ENCODE results near the gene ARHGEF37. TPM values are rescaled to one million over a fixed set of nuclear protein-coding genes. Genes with fewer than 3 reads are reported as not detected.
"Not testable (repeated sequence)": the region's sequence is repeated elsewhere in the genome, so short reads cannot be mapped to it uniquely, and the experiment has no call there.

ARHGEF37 gene
- total RNA-seq, 1 experiment from 2014 or later: 17.0 TPM

GRCh38 chr5:149552553-149553160, 28.6 kb upstream of the ARHGEF37 start:
- no peaks in the 10 kb centered on the region for H3K9me3 ChIP-seq (ENCODE audit: low read length)
- peaks cover 36% of the 10 kb centered on the region for H3K79me2 ChIP-seq (ENCODE audit: low read length)
- no peak overlapping the region for H2AFZ ChIP-seq (ENCODE audit: low read length)
- H3K27me3 ChIP-seq (ENCODE audit: low read length): no peaks in the 10 kb centered on the region
- peak overlapping the region; percentile 90 for H3K4me2 ChIP-seq (ENCODE audit: low read depth, low read length, poor library complexity, severe bottlenecking)
- no peaks in the 10 kb centered on the region for H3K9me2 ChIP-seq (replicated peaks; ENCODE audit: insufficient read depth, low read length)
- peak overlapping the region; percentile 98 for H3K9ac ChIP-seq (ENCODE audit: low read length)
- no peak overlapping the region for H3K27ac ChIP-seq (ENCODE audit: low read length)
- peaks cover 21% of the 10 kb centered on the region for H3K4me1 ChIP-seq (ENCODE audit: low read length)
- DNase-seq: no peak
- peak overlapping the region; percentile 98 for H3K4me3 ChIP-seq (ENCODE audit: low read length)
- peaks cover 6% of the 10 kb centered on the region; the same call in 1 of the 2 replicates for H4K20me1 ChIP-seq (ENCODE audit: insufficient read depth, low read depth, low read length)
- H3K36me3 ChIP-seq (ENCODE audit: insufficient read depth, low read length): peaks cover 17% of the 10 kb centered on the region

GRCh38 chr5:149559706-149560105, 21.6 kb upstream of the ARHGEF37 start:
- no peak for DNase-seq
- no peaks in the 10 kb centered on the region for H3K36me3 ChIP-seq (ENCODE audit: insufficient read depth, low read length)
- no peaks in the 10 kb centered on the region for H3K79me2 ChIP-seq (ENCODE audit: low read length)
- H3K27ac ChIP-seq (ENCODE audit: low read length): no peak overlapping the region
- H3K4me3 ChIP-seq (ENCODE audit: low read length): no peak overlapping the region
- no peaks in the 10 kb centered on the region for H3K9me3 ChIP-seq (ENCODE audit: low read length)
- H3K4me2 ChIP-seq (ENCODE audit: low read depth, low read length, poor library complexity, severe bottlenecking): no peak overlapping the region
- no peak overlapping the region for H2AFZ ChIP-seq (ENCODE audit: low read length)
- peaks cover 27% of the 10 kb centered on the region for H3K4me1 ChIP-seq (ENCODE audit: low read length)
- no peak overlapping the region for H3K9ac ChIP-seq (ENCODE audit: low read length)
- H3K9me2 ChIP-seq (replicated peaks; ENCODE audit: insufficient read depth, low read length): no peaks in the 10 kb centered on the region
- no peaks in the 10 kb centered on the region for H4K20me1 ChIP-seq (ENCODE audit: insufficient read depth, low read depth, low read length)
- H3K27me3 ChIP-seq (ENCODE audit: low read length): no peaks in the 10 kb centered on the region

GRCh38 chr5:149561848-149562247, 19.4 kb upstream of the ARHGEF37 start:
- Histone ChIP-seq H3K36me3 (ENCODE audit: insufficient read depth, low read length) (no peaks in the 10 kb centered on the region), H4K20me1 (ENCODE audit: insufficient read depth, low read depth, low read length) (no peaks in the 10 kb centered on the region), H3K4me2 (ENCODE audit: low read depth, low read length, poor library complexity, severe bottlenecking) (no peak overlapping the region), H3K9me2 (replicated peaks; ENCODE audit: insufficient read depth, low read length) (no peaks in the 10 kb centered on the region), H3K79me2 (ENCODE audit: low read length) (no peaks in the 10 kb centered on the region), H3K9me3 (ENCODE audit: low read length) (no peaks in the 10 kb centered on the region), H3K27me3 (ENCODE audit: low read length) (no peaks in the 10 kb centered on the region), H3K9ac (ENCODE audit: low read length) (no peak overlapping the region), H2AFZ (ENCODE audit: low read length) (no peak overlapping the region), H3K4me3 (ENCODE audit: low read length) (no peak overlapping the region), H3K27ac (ENCODE audit: low read length) (no peak overlapping the region), H3K4me1 (ENCODE audit: low read length) (peaks cover 42% of the 10 kb centered on the region)
- DNase-seq: no peak

GRCh38 chr5:149563466-149563865, 17.8 kb upstream of the ARHGEF37 start:
- 0 out of 2 replicates have a peak overlapping the region, but pooled peaks have one; percentile 20 for H3K9ac ChIP-seq (ENCODE audit: low read length)
- H2AFZ ChIP-seq (ENCODE audit: low read length): peak overlapping the region; percentile 80
- no peaks in the 10 kb centered on the region for H3K79me2 ChIP-seq (ENCODE audit: low read length)
- H3K4me3 ChIP-seq (ENCODE audit: low read length): no peak overlapping the region
- H3K36me3 ChIP-seq (ENCODE audit: insufficient read depth, low read length): no peaks in the 10 kb centered on the region
- H3K27ac ChIP-seq (ENCODE audit: low read length): peak overlapping the region; percentile 6; the same call in 1 of the 2 replicates
- no peaks in the 10 kb centered on the region for H3K27me3 ChIP-seq (ENCODE audit: low read length)
- peaks cover 51% of the 10 kb centered on the region for H3K4me1 ChIP-seq (ENCODE audit: low read length)
- no peak overlapping the region for H3K4me2 ChIP-seq (ENCODE audit: low read depth, low read length, poor library complexity, severe bottlenecking)
- no peaks in the 10 kb centered on the region for H3K9me3 ChIP-seq (ENCODE audit: low read length)
- no peaks in the 10 kb centered on the region for H4K20me1 ChIP-seq (ENCODE audit: insufficient read depth, low read depth, low read length)
- no peak for DNase-seq
- H3K9me2 ChIP-seq (replicated peaks; ENCODE audit: insufficient read depth, low read length): no peaks in the 10 kb centered on the region

- not testable (repeated sequence) for H3K9me3 ChIP-seq (ENCODE audit: low read length); H4K20me1 ChIP-seq (ENCODE audit: insufficient read depth, low read depth, low read length); H3K36me3 ChIP-seq (ENCODE audit: insufficient read depth, low read length); H3K27me3 ChIP-seq (ENCODE audit: low read length); H3K9me2 ChIP-seq (replicated peaks; ENCODE audit: insufficient read depth, low read length); H3K79me2 ChIP-seq (ENCODE audit: low read length); H3K4me3 ChIP-seq (ENCODE audit: low read length)
- peak overlapping the region; percentile 60 for H2AFZ ChIP-seq (ENCODE audit: low read length)
- peak overlapping the region; percentile 77 for H3K27ac ChIP-seq (ENCODE audit: low read length)
- DNase-seq: peak; percentile 94
- H3K9ac ChIP-seq (ENCODE audit: low read length): peak overlapping the region; percentile 46
- H3K4me2 ChIP-seq (ENCODE audit: low read depth, low read length, poor library complexity, severe bottlenecking): peak overlapping the region; percentile 41
- H3K4me1 ChIP-seq (ENCODE audit: low read length): peaks cover 51% of the 10 kb centered on the region
Observed at GRCh38 chr5:149564542-149565140, 16.7 kb upstream of the ARHGEF37 start.

- no peaks in the 10 kb centered on the region for H3K79me2 ChIP-seq (ENCODE audit: low read length)
- H3K4me2 ChIP-seq (ENCODE audit: low read depth, low read length, poor library complexity, severe bottlenecking): peak overlapping the region; percentile 12
- H3K27me3 ChIP-seq (ENCODE audit: low read length): no peaks in the 10 kb centered on the region
- H2AFZ ChIP-seq (ENCODE audit: low read length): peak overlapping the region; percentile 74
- H3K9me3 ChIP-seq (ENCODE audit: low read length): no peaks in the 10 kb centered on the region
- H3K4me3 ChIP-seq (ENCODE audit: low read length): no peak overlapping the region
- H3K9ac ChIP-seq (ENCODE audit: low read length): no peak overlapping the region
- no peaks in the 10 kb centered on the region for H4K20me1 ChIP-seq (ENCODE audit: insufficient read depth, low read depth, low read length)
- peaks cover 47% of the 10 kb centered on the region for H3K4me1 ChIP-seq (ENCODE audit: low read length)
- DNase-seq: no peak
- peak overlapping the region; percentile 33 for H3K27ac ChIP-seq (ENCODE audit: low read length)
- no peaks in the 10 kb centered on the region for H3K9me2 ChIP-seq (replicated peaks; ENCODE audit: insufficient read depth, low read length)
- no peaks in the 10 kb centered on the region for H3K36me3 ChIP-seq (ENCODE audit: insufficient read depth, low read length)
Observed at GRCh38 chr5:149567226-149567625, 14.1 kb upstream of the ARHGEF37 start.

GRCh38 chr5:149572170-149572569, 9.1 kb upstream of the ARHGEF37 start:
- Histone ChIP-seq H3K4me3 (ENCODE audit: low read length) (peak overlapping the region; percentile 27; the same call in 1 of the 2 replicates), H2AFZ (ENCODE audit: low read length) (no peak overlapping the region), H3K9ac (ENCODE audit: low read length) (peak overlapping the region; percentile 56), H3K27me3 (ENCODE audit: low read length) (no peaks in the 10 kb centered on the region), H4K20me1 (ENCODE audit: insufficient read depth, low read depth, low read length) (no peaks in the 10 kb centered on the region), H3K9me2 (replicated peaks; ENCODE audit: insufficient read depth, low read length) (no peaks in the 10 kb centered on the region), H3K36me3 (ENCODE audit: insufficient read depth, low read length) (no peaks in the 10 kb centered on the region), H3K79me2 (ENCODE audit: low read length) (no peaks in the 10 kb centered on the region), H3K4me1 (ENCODE audit: low read length) (peaks cover 30% of the 10 kb centered on the region), H3K27ac (ENCODE audit: low read length) (peak overlapping the region; percentile 83), H3K4me2 (ENCODE audit: low read depth, low read length, poor library complexity, severe bottlenecking) (peak overlapping the region; percentile 53), H3K9me3 (ENCODE audit: low read length) (no peaks in the 10 kb centered on the region)
- DNase-seq: no peak

- DNase-seq: peak; percentile 81
- Histone ChIP-seq H3K36me3 (ENCODE audit: insufficient read depth, low read length) (no peaks in the 10 kb centered on the region), H3K4me2 (ENCODE audit: low read depth, low read length, poor library complexity, severe bottlenecking) (peak overlapping the region; percentile 53), H3K4me3 (ENCODE audit: low read length) (peak overlapping the region; percentile 27; the same call in 1 of the 2 replicates), H3K9ac (ENCODE audit: low read length) (peak overlapping the region; percentile 56), H4K20me1 (ENCODE audit: insufficient read depth, low read depth, low read length) (no peaks in the 10 kb centered on the region), H2AFZ (ENCODE audit: low read length) (no peak overlapping the region; the same call in 1 of the 2 replicates), H3K27me3 (ENCODE audit: low read length) (no peaks in the 10 kb centered on the region), H3K9me2 (replicated peaks; ENCODE audit: insufficient read depth, low read length) (no peaks in the 10 kb centered on the region), H3K27ac (ENCODE audit: low read length) (peak overlapping the region; percentile 83), H3K4me1 (ENCODE audit: low read length) (peaks cover 26% of the 10 kb centered on the region), H3K9me3 (ENCODE audit: low read length) (no peaks in the 10 kb centered on the region), H3K79me2 (ENCODE audit: low read length) (no peaks in the 10 kb centered on the region)
Observed at GRCh38 chr5:149572576-149573231, 8.6 kb upstream of the ARHGEF37 start.

Data from Karpas-422 (cell line).